ENCODE results near the gene RNU2-1.
"Not testable (repeated sequence)": the region's sequence is repeated elsewhere in the genome, so short reads cannot be mapped to it uniquely, and the experiment has no call there.

RNU2-1 gene

DNA sequence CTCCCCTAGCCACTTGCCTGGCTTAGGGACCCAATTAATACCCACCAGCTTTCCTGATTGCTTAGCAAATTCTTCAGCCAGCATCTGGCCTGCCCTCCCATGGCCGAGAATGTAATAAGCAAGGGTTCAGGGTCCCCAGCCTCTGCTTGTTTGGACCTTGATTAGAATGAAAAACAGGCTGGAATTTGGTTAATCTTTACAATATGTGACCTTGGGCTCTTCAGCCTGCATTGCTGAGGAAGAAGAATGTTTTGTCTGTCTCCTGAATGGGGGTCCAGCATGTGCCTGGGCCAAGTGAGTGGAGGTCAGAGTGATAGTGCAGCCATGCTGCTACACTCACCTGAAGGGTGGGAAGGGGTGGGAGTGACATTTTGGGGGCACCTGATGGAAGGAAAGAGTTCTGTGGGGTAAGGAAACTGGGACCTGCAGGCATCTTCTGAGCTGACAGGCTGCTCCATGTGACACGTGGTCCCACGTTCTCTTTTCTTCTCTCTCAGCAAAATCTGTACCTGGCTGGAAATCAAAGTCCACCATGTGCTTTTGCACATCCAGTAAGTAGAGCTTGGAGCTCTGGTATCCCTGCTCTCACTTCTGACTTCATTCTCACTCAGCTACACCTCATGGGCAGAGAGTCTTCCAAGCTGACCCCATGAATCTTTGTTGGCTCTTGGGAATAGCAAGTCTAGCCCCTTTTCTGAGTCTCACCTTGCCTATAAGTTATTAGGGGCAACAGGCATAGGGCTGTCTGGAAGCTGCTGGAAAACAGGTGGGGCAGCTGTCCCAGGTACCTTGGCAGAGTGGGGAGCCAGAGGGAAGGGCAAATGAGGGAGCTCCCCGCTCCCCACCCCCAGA, 16.8 kb downstream of the RNU2-1 start:
- no peak for DNase-seq (ENCODE audit: extremely low read depth in 1 of 2, low read depth in 1 of 2)

DNA sequence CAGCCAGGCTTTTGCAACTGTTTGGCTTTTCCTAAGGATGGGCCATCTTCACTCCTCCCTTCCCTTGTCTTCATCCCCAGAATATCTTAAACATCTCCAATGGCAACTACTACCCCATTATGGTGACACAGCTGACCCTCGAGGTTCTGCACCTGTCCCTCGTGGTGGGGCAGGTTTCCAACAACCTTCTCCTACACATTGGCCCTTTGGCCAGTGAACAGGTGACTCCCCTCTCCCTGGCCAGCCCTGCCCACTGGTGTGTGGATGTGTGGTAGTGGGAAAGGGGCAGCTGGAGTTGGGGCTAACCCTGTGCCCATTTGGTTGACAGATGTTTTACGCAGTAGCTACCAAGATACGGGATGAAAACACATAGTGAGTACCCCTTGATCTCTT, 17.4 kb downstream of the RNU2-1 start:
- DNase-seq (ENCODE audit: extremely low read depth in 1 of 2, low read depth in 1 of 2) = no peak

- DNase-seq (ENCODE audit: extremely low read depth in 1 of 2, low read depth in 1 of 2) = no peak
These were observed 18.4 kb downstream of the RNU2-1 start for GRCh38 chr17:43215341-43215740.

GRCh38 chr17:43213545-43213944, 20.2 kb downstream of the RNU2-1 start:
- DNase-seq (ENCODE audit: extremely low read depth in 1 of 2, low read depth in 1 of 2) = no peak

- no peak for DNase-seq (ENCODE audit: extremely low read depth in 1 of 2, low read depth in 1 of 2)
These were observed 20.9 kb downstream of the RNU2-1 start for GRCh38 chr17:43212641-43213490.

GRCh38 chr17:43211480-43212402, 22.0 kb downstream of the RNU2-1 start, which contains the start of gene TMEM106A:
TSS of gene TMEM106A (plus strand) at chr17:43211875. CDS start at chr17:43213042, 1,167 bp downstream.
- peak; percentile 59 to 60 for DNase-seq (ENCODE audit: extremely low read depth in 1 of 2, low read depth in 1 of 2)

DNA sequence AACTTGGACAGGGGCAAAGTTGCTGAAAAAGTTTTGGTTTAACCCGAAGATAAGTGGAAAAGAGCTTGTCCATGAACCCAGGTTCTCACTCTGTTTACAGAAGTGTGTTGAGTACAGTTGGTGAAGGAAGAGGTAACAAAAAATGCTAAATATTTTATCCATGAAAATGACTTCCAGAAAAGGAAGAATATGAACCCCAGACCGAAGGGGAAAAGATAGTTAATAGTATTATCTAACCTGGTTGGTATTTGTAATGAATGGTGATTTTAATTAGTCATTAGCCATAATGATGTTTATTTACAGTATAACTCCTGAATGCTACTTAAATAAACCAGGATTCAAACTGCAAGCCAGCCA, 22.7 kb downstream of the RNU2-1 start:
- DNase-seq (ENCODE audit: extremely low read depth in 1 of 2, low read depth in 1 of 2) = no peak

DNA sequence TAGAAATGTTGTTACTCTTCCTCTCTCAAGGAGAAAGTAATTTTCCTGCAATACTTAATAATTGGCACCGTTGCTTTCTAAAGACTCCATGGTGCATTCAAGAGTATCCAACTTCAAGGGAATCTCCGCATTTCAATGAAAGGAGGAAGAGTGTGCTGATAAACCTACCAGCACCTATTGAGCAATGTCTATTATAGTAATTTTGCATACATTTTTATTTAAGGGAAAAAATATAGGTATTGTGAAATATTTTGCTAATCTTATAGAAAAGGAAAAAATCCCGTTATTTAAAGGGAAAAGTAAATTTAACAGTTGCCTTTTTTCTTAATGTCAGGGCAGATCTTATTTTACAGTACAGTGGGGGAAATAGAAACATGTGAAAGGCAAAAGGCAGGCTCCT, 23.2 kb downstream of the RNU2-1 start:
- DNase-seq (ENCODE audit: extremely low read depth in 1 of 2, low read depth in 1 of 2) = no peak

GRCh38 chr17:43203013-43203412, 30.8 kb downstream of the RNU2-1 start:
- not testable (repeated sequence) for DNase-seq (ENCODE audit: extremely low read depth in 1 of 2, low read depth in 1 of 2)

DNA sequence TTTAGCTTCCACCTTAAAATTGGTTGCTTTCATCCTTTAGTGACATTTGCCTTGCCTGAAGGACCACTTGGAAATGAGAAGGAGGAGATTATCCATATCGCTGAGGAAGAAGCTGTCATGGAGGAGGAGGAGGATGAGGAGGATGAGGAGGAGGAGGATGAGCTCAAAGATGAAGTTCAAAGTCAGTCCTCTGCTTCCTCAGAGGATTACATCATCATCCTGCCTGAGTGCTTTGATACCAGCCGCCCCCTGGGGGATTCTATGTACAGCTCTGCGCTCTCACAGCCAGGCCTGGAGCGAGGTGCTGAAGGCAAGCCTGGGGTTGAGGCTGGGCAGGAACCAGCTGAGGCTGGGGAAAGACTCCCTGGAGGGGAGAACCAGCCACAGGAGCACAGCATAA, 33.6 kb downstream of the RNU2-1 start:
- DNase-seq (ENCODE audit: extremely low read depth in 1 of 2, low read depth in 1 of 2) = peak in 1 of 2 donors; percentile 9

DNA sequence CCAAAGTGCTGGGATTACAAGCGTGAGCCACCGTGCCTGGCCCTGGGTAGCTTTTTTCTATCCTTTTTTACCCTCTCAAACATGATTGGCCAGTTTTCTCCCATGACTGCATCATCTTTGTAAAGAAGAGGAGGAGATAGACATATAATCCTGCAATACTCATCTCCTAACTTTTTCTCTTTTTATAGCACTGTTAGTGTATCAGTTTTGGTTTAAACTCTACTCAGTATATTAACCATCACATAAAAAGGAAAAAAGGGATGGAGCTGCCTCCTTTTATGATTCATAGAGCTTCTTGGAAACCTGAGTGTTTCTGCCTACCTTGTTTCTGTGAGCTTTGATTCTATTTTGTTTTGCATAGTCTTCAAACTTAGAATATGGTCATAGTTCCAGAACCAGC, 34.1 kb downstream of the RNU2-1 start:
- no peak for DNase-seq (ENCODE audit: extremely low read depth in 1 of 2, low read depth in 1 of 2)

GRCh38 chr17:43193251-43193650, 40.5 kb downstream of the RNU2-1 start:
- DNase-seq (ENCODE audit: extremely low read depth in 1 of 2, low read depth in 1 of 2) = no peak

DNA sequence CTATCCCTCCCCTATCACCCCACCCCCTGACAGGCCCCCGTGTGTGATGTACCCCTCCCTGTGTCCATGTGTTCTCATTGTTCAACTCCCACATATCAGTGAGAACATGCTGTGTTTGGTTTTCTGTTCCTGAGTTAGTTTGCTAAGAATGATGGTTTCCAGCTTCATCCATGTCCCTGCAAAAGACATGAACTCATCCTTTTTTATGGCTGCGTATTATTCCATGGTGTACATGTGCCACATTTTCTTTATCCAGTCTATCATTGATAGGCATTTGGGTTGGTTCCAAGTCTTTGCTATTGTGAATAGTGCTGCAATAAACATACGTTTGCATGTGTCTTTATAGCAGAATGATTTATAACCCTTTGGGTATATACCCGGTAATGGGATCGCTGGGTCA, 47.1 kb downstream of the RNU2-1 start:
- DNase-seq (ENCODE audit: extremely low read depth in 1 of 2, low read depth in 1 of 2) = not testable (repeated sequence)

- no peak for DNase-seq (ENCODE audit: extremely low read depth in 1 of 2, low read depth in 1 of 2)
These were observed 49.9 kb downstream of the RNU2-1 start for GRCh38 chr17:43183921-43184320.
